NCI-H2196 treated with DMSO at 0.1 percent for 48 hours (cell line): Measurements from ENCODE around the gene ADAM17.
"Not testable (repeated sequence)": the region's sequence is repeated elsewhere in the genome, so short reads cannot be mapped to it uniquely, and the experiment has no call there.

Experiments used
- DNase-seq: peaks from one replicate; lab custom pipeline; 2025; ENCODE audit not compliant: unreplicated experiment; lab: John Stamatoyannopoulos, UW

The ADAM17 gene

DNA sequence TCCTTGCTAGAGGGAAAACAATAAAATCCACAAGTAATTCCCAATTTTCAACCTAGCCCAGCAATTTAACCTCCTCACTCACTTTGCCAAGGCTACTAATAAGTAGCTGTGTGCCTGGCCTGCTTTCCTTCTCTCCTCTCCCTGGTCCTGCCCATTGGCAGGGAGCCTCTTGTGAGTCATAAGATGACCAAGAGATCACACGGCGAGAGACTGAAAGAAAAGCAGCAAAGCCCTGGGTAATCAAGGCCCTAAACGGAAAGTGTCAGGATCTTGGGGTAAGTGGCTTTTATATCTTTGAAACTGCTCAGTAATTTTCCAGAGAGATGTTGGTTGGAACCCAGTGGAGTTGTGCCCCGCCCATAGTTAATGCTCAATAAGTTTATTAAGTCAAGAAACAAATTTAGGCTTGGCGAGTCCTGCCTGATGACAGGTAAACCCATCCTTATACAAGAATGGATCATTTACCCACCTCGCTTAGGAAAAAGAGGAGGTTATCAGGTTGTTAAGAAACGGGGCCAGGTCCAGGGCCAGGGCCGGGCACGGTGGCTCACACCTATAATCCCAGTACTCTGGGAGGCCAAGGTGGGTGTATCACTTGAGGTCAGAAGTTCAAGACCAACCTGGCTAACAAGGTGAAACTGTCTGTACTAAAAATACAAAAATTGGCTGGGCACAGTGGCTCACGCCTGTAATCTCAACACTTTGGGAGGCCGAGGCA, 10.0 kb upstream of the ADAM17 start:
- DNase-seq, result no peak

GRCh38 chr2:9560628-9561027, 5.0 kb upstream of the ADAM17 start:
- no peak for DNase-seq

- DNase-seq, result no peak
Measured at GRCh38 chr2:9558948-9559381, 3.3 kb upstream of the ADAM17 start.

DNA sequence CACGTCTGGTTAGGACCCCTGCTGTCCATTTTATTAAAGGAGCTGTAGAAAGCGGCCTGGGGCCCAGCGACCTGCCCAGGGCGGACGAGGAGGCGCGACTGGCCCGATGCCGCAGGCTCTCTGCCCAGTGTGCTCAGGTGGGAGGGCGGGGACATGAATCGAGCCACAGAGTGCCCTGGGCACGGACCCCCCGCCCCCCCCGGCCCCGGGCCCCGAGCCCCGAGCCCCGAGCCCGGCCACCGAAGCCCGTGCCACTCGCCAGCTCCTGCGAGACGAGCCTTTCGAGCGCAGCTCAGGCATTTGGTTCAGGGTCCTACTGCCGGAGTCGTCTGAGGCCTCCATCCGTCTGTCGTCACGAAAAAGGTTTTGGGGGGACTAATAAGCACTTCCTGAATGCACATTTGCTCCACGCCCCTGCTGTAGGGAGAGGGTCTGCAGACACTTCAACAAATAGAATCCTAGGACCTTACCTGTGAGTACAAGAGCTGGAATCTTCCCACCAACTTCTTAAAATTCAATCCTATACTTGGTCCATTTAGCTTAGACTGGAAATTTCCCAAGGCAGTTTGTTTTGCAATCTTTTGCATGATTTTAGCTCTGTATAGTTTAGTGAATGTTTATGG, 602 bp upstream of the ADAM17 start:
- no peak for DNase-seq

DNA sequence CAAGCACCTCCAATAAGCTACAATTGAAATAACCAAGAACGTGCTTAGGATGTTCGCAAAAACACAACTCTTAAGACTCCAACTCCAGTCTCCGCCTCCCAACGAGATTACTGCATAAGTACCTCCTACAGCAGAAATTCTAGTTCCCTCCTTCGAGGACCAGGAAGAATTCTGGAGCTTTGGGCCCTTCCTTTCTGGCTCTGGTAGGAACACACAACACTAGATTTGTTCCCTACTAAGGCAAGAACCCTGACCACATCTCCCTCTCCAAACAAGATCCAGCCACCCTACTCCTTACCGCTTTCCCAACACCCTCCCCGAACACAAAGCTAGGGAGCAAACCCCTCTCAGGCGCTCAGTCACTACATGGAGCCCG, 721 bp downstream of the ADAM17 start:
- no peak for DNase-seq

DNA sequence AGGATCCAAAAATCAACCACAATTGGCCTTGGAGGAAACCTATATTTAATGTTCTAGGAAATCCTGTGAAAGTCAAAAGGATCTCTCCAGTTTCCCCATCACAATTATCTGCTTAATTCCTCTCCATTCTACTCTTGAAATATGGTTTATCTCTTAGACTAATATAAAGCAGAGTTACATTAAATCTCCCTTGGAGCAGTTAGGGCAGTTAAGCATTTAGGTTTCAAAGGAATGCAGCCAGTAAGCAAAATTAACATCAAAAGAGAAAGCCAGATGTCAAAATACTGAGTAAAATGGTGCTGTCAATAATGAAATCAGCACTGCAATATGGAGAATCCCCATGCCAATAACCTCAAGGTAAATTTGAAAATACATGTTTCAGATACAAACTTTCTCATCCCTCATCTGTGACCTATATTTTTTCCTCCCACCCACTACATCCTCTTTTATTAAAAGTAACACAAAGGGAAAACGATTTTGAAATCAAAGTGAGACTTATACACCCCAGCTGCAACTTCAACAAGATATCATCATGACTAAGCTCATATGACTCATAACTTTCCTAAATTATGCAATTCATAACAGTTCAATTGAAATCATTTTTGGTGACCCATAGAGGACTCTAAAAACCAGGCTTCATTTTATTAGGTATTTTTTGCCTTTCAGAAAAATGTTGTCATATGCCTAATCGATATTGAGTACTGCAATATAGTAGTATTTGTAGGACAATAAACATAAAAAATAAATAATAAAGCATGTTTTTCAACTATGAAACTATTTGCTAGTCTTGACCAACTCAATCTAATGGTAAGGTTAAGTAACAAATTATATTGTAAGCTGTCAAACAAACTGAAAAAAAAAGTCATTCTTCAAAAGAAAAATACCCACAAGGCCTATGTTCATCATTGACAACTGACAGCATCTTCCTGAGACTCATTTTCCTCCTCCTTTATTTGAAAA, 3.1 kb downstream of the ADAM17 start:
- DNase-seq, result no peak

- DNase-seq, result not testable (repeated sequence)
Measured at GRCh38 chr2:9550859-9551391, 4.7 kb downstream of the ADAM17 start.

DNA sequence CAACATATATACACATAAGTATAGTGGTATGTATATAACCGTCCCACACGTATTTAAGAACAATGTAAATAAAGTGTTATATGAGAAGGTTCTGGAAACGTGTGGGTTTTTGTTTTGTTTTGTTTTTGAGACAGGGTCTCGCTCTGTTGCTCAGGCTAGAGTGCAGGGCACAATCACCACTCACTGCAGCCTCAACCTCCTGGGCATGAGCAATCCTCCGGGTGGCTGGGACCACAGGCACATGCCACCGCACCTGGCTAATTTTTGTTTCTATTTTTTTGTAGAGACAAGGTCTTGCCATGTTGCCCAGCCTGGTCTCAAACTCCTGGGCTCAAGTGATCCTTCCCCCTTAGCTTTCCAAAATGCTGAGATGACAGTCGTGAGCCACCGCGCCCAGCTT, 6.2 kb downstream of the ADAM17 start:
- DNase-seq, result no peak

DNA sequence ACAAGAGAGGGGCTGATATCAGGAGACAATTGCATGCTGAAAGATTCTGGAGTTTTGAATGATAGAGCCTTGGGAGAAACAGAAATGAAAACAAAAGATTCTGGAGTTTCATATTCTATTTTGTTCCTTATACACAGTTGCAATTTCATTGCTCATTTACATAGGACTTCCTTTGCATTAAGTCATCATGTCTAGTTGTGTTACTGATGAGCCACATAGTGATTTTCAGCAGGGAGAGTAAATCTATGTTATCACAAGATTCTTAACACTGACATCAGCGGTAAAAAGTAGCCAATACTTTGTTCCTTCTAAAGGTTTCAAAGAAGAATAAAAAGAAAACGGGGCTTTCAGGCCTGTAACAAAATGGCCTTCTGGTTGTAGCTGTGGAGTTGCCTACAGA, 7.1 kb downstream of the ADAM17 start:
- DNase-seq, result no peak

- DNase-seq, result no peak
Measured at GRCh38 chr2:9547262-9547991, 8.2 kb downstream of the ADAM17 start.

- DNase-seq, result no peak
Measured at GRCh38 chr2:9545502-9545901, 10.1 kb downstream of the ADAM17 start.

DNA sequence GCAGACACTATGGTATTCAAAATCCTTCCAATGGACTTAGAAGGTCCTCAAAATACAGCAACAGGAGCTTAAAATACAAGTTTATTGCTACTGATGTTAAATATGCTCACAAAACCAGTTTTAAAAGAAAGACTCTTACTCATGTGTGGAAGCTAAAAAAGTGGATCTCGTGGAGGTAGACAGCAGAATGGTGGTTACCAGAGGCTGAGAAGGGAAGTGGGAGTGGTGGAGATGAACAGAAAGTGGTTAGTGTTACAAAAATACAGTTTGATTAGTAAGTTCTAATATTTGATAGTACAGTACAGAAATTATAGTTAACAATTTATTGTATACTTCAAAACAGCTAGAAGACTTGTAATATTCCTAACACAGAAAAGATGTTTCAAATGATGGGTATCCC, 12.1 kb downstream of the ADAM17 start:
- DNase-seq, result no peak

GRCh38 chr2:9539531-9539930, 16.1 kb downstream of the ADAM17 start:
- DNase-seq, result no peak

- DNase-seq, result no peak
Measured at GRCh38 chr2:9538000-9538507, 17.6 kb downstream of the ADAM17 start.

DNA sequence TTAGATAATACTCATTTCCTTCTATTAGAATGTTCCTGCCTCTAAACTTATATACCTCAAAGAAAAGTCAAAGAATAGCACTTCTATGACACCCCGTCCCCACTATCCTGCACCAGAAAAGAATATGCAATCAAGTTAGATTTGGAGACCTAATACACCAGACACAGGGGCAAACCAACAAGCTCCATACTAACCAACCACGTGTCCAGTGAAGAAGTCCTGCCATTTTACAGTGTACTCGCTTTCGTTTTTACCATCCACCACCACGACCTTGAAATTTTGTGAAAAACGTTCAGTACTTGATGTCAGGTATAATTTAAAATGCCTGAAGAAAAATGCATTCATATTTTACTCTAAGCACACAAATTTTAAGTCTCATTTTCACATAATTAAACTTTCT, 19.1 kb downstream of the ADAM17 start:
- DNase-seq, result no peak

GRCh38 chr2:9535177-9535576, 20.5 kb downstream of the ADAM17 start:
- no peak for DNase-seq

GRCh38 chr2:9533663-9534062, 22.0 kb downstream of the ADAM17 start:
- no peak for DNase-seq

DNA sequence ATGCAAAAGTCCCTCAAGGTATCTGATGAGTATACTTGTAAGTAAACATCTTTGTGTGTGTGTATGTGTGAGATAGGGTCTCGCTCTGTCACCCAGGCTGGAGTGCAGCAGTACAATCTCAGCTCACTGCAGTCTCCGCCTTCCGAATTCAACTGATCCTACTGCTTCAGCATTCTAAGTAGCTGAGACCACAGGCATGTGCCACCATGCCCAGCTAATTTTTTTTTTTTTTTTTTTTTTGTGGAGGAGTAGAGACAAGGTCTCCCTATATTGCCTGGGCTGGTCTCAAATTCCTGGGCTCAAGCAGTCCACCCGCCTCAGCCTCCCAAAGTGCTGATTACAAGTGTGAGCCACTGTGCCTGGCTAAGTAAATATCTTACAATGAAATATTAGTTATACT, 23.2 kb downstream of the ADAM17 start:
- DNase-seq, result no peak

GRCh38 chr2:9527995-9528787, 27.4 kb downstream of the ADAM17 start:
- DNase-seq, result no peak

GRCh38 chr2:9525266-9525665, 30.4 kb downstream of the ADAM17 start:
- no peak for DNase-seq
